ENCODE measurements around the gene GTF2F2.

The GTF2F2 gene

DNA sequence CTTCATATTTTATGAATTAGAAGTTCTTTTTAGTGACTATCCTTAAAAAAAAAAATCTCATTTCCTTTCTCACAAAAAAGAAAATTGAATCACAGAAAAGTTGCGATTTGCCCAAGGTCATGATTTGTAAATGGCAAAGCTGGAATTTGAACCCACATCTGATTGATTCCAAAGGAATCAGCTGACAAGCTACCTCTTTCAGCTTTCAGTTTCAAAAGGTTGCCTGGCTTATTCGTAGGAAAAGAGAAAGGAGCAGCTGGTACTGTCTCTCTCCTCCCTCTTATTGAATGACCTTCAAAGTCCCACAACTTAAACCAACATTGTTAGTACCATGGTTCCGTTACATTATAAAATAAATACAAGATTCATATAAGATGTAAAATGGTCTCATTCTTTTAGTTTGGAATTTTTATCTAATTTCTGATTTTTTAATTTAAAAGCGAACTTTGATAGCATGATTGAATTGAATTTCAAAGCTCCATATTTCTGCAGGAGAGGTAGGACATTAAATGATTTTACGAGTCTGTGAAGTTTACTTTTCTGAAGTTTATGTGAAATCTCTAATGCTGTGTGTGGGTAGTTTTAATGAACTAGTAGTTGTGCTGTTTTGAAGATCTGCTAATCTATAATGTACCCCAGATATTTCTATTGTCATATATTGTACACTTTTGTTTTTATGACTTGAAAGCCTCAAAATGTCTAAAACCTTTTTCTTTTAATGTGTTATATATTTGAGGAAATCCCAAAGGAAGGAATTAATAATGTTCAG is 99.0 kb downstream of the GTF2F2 start:
- DNase-seq (ENCODE audit: low spot score) = no peak

DNA sequence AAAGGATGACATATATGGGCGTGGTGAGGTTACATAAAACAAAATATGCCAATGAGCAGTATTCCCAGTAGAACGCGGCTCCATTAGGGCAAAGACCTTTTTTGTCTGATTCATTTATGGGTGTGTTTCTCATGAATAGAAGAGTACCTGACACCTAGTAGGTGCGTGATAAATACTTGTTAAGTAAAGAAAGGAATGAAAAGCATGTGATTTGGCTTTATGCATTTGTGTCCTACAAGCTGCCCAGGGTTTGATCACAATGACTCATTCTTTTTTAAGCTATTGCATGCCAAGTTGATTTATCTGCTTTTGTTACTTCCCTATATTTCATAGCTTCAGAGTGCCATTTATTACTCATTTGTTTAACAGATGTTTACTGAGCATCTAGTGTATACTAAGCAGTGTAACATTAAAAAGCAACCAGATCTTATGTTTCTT is 99.6 kb downstream of the GTF2F2 start:
- no peak for DNase-seq (ENCODE audit: low spot score)
- TF ChIP-seq, protein P1, sequence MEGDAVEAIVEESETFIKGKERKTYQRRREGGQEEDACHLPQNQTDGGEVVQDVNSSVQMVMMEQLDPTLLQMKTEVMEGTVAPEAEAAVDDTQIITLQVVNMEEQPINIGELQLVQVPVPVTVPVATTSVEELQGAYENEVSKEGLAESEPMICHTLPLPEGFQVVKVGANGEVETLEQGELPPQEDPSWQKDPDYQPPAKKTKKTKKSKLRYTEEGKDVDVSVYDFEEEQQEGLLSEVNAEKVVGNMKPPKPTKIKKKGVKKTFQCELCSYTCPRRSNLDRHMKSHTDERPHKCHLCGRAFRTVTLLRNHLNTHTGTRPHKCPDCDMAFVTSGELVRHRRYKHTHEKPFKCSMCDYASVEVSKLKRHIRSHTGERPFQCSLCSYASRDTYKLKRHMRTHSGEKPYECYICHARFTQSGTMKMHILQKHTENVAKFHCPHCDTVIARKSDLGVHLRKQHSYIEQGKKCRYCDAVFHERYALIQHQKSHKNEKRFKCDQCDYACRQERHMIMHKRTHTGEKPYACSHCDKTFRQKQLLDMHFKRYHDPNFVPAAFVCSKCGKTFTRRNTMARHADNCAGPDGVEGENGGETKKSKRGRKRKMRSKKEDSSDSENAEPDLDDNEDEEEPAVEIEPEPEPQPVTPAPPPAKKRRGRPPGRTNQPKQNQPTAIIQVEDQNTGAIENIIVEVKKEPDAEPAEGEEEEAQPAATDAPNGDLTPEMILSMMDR (IDR thresholded peaks at IDR 0.05; ENCODE audit: extremely low read depth, missing control alignments) = no peak

More for the DNA sequence above, 99.0 kb downstream of the GTF2F2 start:
- TF ChIP-seq, protein P1 (IDR thresholded peaks at IDR 0.05; ENCODE audit: extremely low read depth, missing control alignments) = no peak

DNA sequence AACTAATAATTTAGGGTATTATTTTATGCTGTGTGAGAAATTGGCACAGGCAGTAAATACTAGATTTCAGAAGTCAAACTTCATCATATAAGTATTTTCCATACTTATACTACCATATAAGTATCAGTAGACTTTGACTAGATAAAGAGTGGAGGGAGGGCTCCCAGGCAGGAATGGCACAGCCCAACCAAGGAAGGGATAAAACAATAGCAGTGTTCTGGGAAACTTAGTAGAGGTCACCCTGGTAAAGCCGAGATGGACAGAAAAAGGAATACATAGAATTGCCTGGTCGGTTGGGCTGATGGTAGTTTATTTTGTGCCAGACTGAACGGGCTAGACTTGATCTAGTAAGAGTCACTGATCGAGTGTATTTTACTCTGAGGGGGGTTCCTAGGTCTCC is 100.1 kb downstream of the GTF2F2 start:
- no peak for DNase-seq (ENCODE audit: low spot score)
- TF ChIP-seq, protein P1 (IDR thresholded peaks at IDR 0.05; ENCODE audit: extremely low read depth, missing control alignments) = no peak

DNA sequence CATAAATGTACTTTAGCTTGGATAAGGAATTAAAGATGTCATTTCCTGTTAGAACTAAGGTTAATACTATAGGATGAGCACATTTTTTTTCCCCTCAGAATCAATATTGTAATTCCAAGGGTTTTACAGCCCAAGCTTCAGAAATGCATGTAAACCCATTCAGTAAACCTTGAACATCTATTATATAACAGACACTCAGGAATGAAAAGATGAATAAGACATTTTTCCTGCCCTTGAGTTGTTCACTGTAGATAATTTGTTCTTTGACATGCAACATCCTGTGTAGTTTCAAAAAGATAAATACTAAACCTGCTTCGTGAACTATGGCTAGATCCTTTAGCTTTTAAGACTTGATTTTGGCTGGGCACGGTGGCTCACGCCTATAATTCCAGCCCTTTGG is 102.2 kb downstream of the GTF2F2 start:
- no peak for DNase-seq (ENCODE audit: low spot score)
- TF ChIP-seq, protein P1 (IDR thresholded peaks at IDR 0.05; ENCODE audit: extremely low read depth, missing control alignments) = no peak

DNA sequence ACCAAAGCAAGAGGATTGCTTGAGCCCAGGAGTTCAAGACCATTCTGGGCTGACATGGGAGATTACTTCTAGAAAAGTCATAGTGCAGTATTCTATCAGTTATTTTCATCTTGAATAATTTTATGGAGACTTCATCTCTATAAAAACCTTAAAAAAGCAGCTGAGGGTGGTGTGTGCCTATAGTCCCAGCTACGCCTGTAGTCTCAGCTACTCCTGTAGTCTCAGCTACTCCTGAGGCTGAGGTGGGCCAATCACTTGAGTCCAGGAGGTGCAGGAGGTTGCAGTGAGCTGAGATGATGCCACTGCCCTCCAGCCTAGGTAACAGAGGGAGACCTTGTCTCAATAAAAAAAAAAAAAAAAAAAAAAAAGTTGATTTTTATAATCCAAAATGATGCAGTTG is 102.6 kb downstream of the GTF2F2 start:
- TF ChIP-seq, protein P1 (IDR thresholded peaks at IDR 0.05; ENCODE audit: extremely low read depth, missing control alignments) = no peak
- DNase-seq (ENCODE audit: low spot score) = no peak

DNA sequence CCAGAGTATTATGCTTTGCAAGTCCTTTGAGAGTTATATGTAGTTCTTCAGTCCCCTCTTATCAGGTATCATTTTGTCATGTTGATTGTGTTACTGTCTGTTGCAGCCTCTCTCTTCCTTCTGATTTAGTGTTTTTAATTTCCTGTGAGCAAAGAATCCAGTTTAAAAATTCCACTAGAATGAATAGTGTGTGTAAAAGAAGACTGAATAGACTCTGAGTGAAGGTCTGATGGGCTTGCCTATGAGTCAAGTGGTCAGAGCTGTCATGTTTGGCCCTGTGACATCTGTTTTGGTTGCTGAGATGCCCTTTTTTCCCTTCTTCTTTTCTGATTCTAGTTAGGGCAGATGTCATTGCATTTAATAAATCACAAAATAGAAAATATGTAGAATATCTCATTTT is 103.9 kb downstream of the GTF2F2 start:
- TF ChIP-seq, protein P1 (IDR thresholded peaks at IDR 0.05; ENCODE audit: extremely low read depth, missing control alignments) = no peak
- DNase-seq (ENCODE audit: low spot score) = no peak

DNA sequence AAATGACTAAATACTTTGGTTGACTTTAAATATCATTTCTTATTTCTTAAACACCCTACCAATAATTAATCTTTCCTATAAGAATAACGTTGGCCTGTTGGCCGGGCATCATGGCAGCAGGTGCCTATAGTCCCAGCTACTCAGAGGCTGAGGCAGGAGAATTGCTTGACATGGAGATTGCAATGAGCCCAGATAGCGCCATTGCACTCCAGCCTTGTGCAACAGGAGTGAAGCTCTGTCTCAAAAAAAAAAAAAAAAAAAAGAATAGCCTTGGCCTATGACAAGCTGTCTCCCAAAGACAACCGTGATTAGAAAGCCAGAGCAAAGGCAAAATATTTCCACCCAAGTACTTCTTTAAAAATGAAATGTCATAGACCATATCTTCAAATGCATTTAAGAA is 105.1 kb downstream of the GTF2F2 start:
- DNase-seq (ENCODE audit: low spot score) = no peak
- TF ChIP-seq, protein P1 (IDR thresholded peaks at IDR 0.05; ENCODE audit: extremely low read depth, missing control alignments) = no peak

Measured in GM20000 (cell line).